Fibroblast of skin of back (primary cell): Measurements from ENCODE around the gene GUCA2A.

Source experiments
- DNase-seq: peaks from one replicate; pipeline ENCODE4 v3.0.0-alpha.2; 2013

GUCA2A gene

DNA sequence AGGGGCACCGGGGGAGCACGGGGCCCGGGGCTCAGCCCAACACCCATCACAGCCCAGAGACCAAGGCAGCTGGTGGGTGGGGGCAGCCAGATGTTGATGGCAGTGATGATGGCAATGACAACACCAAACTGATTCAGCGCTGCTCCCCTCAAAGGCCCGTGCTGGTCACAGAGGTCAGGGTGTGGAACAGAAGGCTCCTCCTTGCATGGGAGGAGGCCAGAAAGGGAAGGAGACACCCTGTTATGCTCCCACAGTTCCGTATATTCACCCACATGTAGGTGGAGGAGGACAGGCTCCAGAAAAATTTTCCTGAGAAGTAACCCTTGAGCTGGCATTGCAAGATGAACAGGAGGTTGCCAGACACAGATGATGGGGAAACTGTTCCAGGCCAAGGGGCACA lies 10.9 kb downstream of the GUCA2A start:
- no peak for DNase-seq

DNA sequence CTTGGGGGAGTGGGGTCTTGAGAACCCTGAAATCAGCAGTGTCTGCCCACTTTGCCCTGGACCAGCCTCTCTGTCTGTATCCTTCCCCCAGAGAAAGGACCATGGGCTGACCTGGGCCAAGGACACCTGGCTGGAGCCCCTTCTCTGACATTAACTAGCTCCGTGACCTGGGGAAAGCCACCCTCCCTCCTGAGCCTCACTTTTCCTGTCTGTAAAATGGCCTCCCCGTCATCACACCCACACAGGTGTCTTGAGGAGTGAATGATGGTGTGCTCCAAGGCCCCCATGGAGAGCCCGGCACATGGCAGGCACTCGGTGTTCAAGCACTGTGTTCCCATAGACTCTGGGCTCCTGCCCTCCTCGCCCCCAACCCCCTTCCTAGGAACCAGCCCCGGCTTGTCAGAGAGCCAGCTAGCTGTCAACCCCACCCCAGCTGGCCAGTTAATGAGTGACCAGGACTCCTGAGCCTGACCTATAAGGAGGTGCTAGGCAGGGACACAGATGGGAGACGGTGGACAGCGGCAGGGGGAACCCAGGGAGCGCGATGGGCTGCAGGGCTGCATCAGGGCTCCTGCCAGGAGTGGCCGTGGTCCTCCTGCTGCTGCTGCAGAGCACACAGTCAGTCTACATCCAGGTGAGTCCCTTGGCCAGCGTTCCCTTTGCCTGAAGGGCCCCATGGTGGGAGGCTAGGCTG lies 11.5 kb downstream of the GUCA2A start, which contains the start of gene GUCA2B:
Gene GUCA2B, plus strand, starts transcription at position 504 of the 694 bp plus-strand sequence. Its CDS starts 41 bp downstream, at position 545.
- DNase-seq, result no peak

DNA sequence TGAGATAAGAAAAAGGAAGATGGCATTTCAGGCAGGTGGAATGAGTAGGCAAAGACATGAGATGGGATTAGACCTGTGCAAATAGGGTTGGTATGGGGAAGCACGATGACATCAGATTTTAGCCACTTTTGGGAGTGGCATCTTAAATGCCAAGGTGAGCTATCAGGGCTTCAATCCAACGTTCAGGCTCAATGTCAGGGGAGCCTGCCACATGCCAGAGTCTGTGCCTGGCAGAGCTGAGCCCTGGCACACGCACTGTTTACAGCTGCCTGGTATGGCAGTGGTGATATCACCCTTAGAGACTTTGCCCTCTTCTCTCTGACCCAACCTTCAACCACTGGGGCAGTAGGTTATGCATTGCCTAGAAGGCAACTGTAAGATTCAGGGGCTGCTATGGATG lies 12.4 kb downstream of the GUCA2A start:
- DNase-seq, result no peak

DNA sequence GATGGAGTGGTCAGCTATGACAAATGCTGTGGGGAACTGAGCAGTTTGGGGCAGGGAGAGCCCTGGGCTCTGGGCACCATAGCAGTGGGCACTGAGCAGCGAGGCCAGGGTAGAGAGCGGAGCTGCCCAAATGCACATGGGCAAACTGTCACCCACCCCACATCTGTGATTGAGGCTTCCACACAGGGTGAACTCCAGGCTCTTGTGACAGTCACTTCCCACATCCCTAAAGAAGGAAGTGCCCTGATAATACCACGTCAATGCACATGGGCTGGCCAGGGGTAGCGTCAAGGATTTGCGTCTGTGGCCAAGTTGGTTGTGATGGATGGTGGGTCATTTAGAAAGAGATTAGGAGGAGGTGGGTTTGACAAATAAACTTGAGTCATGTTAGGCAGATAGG lies 13.9 kb downstream of the GUCA2A start:
- DNase-seq, result no peak

DNA sequence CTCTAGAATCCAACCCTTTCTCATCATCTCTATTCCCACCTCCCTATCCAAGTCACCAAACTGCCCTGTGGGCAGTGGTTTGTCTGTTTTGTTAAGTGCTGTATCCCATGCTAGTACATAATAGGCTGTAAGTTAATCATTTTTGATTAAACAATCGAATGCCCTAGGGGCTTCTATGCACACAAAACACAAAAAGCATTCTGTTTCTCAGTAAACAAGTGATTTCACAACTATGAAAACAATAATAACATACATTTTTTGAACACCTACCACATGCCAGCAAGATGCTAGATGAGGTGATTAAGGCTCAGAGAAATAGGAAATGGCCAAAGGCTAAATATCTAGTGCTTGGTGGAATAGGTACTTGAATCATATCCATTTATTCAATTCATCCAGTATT lies 16.4 kb downstream of the GUCA2A start:
- DNase-seq, result no peak

DNA sequence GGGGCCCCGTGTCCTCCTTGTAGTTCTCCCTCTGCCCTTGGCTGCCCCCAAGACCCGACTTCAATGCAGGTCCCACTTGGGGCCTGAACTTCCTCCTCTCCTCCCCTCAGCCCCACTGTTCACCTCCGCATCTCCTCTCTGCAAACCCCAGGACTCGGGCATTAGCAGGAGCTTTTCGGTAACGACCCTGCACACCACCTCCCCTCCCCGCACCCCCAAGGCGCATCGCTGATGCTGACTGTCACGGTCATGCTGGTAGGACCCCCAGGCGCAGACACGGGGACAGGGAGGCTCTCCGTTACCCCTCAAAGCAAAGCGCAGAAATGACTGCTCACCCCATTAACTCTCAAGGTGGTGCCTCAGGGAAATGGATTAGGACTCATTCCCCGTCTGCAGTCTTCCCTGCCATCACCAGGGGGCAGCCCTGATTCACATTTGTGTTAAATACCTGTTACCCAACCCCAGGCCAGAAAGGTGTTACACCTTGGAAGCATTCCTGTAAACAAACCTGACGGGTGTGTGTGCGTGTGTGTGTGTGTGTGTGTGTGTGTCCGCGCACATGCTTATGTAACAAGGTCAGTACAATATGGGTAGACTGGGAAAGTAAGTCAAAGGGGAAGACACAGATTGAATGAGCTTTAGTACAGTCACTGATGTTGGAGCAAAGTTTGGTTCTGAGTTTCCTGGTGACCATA lies 17.8 kb downstream of the GUCA2A start:
- DNase-seq, result peak; percentile 46

DNA sequence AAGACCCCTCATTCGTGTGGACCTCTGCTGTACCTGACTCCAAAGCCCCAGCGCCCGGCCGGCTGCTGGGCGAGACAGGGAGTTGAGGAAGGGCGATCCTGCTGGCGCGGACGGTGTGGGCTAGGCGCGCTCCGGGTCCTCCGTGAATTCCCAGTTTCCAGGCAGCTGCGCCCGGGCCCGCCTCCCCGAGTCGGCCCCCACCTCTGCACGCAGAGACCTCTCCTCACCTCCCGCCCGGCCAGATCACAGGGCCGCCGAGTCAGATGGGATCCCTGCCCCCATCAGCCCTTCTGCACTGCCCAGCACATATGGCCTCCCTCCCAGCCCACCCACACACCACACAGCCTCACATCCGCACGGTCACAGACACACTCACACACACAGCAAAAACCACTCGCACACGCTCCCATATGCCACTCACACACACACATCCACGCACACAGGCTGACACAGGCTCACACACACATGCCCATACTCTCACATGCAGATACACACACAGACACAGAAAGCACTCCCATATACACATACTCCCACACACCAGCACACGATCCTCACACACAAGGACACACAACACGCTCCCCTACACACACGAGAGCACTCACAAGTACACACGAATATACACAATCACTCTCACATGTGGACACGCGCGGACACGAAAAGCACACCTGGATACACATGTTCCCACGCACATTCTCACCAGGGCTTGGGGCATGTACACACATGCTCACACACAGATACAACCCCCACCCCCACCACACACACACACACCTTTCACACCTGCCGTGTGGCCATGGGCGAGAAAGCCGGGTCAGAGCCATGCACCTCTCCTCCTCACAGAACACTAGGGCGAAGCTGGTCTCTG lies 18.6 kb downstream of the GUCA2A start:
- DNase-seq, result no peak

DNA sequence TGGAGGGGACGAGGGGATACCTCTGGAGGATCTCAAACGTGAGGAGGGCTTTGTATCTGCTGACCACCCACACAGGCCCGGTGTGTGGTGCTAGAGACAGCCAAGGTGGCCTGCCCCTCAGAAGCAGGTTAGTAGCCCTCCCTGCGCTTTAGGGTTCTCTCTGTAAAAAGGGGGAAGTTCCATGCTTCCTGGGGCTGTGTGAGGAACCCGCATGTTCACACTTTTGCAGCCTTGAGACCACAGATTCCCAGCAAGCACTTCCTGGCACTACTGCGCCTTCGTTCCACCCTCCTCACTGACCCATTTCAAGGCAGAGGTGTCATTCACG lies 19.2 kb downstream of the GUCA2A start:
- DNase-seq, result no peak

DNA sequence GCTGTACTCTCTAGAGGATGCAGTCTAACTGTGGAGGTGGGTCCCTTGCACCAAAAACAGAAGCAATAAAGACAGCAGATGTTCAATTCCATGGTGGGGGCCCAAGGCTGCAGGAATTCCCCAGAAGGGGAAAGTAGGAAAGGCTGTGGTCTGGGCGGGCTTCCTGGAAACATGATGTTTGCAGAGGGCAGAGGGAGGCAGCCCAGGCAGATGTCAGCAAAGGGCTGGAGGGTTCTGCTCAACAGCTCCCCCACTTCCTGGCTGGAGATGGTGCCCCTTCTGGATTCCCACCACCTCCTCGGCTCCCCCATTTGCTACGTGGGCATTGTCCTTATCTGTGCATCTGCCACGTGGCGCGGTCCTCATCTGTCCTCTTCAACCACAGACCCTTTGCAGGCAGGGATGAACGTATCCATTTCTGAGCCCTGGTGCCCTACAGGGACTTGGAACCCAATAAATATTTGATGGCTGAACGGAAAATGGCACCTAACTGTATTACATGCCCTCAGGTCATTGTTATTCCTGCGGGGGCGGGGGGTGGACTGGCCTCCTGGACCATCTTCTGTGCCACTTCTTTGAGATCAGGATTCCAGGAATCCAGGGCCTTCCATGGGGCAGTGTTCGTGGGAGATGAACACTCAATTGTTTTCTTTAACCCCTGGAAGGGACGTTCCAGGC lies 19.7 kb downstream of the GUCA2A start:
- no peak for DNase-seq

DNA sequence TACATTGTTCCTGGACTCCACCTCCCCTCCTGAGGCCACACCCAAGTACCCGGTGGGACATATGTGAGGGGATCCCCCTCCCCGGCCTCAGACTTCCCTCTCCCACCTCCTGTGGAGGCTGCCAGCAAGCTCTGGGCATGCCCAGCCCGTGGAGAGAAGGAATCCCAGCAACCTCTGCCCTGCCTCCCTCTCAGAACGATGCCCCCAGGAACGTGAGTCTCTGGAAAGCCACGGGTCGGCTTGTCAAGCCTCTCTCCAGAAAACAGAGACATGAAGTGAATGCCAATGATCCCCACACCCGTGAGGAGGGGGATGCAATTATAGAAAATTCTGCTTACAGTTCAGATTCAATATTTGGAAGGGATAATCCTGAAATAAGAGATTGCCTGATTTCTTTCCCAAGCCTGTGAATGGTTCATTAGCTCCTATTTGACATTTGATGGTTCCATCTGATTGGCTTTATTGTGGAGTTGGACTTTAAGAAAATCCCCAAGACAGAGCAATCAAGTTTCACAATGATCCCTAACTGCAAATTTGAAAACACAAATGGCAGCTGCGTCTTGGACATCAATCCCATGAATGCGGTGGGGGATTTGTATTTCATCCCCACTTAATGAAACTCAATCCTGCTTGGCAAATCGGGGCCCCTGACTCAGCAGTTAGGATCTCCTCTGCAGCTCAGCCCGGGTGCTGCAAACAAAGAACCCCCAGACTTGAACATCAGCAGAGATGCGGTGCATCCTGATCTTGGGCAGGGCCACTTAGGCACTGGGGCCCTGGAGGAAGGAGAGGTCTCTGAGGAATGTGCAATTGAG lies 20.4 kb downstream of the GUCA2A start:
- no peak for DNase-seq

DNA sequence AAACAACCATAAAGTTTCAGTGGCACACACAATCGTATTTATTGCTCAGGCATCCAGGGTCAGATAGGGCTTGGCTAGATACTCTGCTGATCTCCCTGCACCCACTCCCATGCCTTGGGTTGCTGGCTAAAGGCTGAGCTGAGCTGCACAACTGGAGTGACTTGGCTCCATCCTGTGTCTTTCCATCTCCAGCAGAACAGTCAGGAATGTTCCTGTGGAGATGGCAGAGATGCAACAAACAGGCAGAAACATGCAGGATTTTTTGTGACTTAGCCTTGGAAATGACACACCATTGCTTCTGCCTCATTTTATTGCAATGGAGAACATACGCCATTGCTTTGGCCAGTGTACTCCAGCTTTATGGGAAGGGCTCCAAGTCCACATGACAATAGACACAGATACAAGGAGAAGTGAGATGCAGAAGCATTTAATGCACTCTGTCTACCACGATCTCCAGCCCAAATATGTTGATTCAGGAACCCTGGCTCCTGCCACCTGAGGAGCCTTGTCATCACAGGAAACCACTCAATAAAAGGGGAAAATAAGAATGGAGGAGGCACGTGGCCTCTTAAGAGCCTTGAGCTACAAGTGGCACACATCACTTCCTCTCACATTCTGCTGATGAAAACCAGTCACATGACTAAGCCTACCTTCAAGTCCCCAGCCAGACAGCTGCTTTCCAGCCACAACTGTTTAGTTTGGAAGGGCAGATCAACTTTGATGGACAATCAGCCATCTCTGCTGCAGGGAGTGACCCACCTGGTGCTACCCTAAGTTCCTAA lies 21.5 kb downstream of the GUCA2A start:
- no peak for DNase-seq

DNA sequence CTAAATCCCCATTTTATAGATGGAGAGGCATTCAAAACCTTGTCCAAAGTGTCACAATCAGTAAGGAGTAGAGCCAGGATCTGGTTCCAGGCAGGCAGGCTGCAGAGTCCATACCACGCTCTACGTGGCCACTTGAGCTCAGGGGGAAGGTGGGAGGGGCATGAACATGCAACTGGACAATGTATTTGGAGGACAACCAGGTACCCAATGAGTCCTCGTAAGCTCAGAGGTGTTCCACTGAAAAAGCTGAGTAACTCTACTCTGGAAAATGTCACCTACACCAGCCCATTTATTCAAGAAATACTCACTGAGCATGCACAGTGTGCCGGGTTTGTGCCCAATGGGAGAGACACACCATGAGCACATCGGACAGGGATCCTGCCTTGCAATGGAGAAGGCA lies 22.6 kb downstream of the GUCA2A start:
- no peak for DNase-seq

DNA sequence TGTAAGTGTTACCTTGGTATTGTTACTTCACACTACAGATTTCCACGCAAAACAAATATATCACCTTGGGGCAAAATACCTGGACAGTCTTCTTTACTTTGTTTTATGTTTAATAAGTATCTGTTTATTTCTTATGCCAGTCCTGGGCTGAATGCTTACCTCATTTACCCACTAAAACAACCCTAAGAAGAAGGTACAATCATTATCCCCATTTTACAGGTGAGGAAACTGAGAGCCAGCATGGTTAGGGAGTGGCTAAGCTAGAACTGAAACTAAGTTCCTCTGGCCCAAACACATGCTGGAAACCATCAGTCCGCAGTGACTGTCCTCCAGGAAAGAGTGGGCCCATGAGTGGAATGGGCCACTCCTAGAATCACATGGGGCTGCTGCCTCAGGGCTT lies 24.4 kb downstream of the GUCA2A start:
- no peak for DNase-seq

DNA sequence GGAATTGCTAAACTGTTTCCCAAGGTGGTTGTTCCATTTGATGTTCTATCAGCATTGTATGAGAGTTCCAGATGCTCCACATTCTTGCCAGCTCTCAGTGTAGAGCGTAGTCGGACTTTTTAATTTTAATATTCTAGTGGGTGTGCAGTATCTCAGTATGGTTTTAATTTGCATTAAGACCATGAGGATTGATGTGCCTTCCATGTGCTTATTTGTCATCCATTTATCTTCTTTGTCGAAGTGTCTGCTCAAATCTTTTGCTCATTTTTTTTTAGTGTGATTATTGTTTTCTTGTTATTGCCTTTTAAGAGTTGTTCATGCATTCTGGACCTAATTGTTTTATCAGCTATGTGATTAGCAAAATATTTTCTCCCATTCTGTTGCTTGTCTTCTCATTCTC lies 25.1 kb downstream of the GUCA2A start:
- DNase-seq, result no peak

DNA sequence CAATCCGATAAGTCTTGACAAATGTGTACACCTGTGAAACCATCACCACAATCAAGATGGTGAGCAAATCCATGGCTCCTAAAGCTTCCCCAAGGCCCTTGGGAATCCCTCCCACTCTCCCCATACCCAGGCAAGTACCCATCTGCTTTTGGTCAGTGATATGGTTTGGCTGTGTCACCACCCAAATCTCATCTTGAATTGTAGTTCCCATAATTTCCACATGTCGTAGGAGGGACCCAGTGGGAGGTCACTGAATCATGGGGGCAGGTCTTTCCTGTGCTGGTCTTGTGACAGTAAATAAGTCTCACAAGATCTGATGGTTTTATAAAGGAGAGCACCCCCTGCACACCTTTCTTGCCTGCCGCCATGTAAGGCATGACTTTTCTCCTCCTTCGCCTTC lies 26.0 kb downstream of the GUCA2A start:
- no peak for DNase-seq

DNA sequence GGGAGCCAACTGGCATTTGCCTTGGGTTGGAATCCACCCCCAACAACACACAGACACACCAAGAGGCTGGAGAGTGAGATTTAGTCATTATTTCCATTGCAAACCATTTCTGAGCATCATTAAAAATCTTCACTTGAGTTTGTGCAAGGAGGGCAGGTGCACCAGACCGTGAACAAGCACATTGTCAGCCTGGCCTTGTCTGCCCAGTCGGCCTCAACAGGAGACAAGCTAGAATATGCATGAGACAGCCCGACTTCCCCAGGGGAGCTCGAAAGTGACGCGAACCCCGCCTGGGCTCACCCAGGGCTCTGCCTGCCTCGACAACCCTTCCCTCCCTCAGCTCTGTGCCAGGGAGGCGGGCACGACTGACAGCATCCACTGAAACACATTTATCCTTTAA lies 26.8 kb downstream of the GUCA2A start:
- no peak for DNase-seq

DNA sequence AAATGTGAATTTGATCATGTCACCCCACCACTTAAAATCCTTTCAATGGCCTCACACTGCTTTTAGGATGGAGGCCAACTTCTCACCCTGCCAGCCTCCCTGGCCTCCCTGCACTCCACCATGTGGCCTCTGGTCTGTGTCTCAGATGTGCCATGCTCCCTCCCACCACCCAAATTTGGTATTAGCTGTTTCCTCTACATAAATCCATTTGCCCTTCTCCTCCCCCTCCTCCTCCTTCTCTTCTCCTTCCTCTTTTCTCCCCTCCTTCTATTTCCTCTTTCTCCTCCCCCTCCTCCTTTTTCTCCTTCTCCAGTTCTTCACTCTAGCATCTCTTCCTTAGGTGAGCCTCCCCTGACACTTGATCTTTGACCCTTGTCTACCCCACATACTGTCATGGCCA lies 28.1 kb downstream of the GUCA2A start:
- no peak for DNase-seq

DNA sequence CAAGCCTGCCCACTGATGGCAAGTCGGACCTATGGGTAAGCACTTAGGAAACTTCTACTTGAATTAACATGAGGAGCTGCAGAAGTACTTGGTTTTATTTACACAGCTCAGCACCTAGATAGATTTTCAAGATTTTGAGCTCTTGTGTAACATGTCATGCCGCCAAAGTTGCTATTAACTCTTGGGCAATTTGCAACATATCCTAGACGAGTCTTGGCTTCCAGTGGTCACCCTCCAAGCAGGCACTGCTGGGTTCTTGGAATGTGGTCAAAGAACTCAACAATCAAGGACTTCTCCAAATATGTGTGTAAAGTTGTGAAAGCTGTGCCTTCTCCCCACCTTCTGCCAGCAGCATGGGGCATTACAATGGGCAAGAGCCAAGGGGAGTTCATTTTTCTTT lies 29.1 kb downstream of the GUCA2A start:
- DNase-seq, result no peak

DNA sequence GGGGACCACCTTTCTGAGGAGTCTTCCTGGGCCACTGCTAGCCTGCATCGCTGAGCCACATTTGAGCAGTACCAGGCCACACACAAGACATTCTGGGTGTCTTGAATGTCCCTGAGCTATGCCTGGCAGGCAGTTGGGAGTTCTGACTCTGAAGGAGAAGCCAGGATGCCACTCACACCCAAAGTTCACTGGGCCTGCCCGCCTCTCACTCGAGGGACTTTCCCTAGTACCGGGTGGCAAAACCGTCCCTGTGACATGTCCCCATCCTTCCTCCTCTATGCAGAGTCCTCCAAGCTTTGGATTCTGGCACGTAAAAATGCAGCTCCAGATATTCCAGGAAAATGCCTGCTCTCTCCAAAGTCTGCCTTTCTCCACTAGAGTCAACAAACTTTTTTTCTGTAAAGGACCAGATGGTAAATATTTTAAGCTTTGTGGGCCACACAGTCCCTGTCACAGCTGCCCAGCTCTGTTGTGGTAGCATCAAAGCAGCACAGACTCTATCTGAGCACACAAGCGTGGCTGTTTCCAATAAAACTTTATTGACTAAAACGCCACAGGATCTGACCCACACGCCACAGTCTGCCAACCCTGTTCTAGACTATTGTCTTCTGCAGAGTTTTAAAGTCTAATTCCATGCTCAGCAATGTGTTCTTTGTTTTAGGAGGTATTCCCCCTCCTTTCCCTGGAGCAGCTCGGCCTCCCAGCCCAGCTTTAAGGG lies 30.6 kb downstream of the GUCA2A start:
- no peak for DNase-seq

DNA sequence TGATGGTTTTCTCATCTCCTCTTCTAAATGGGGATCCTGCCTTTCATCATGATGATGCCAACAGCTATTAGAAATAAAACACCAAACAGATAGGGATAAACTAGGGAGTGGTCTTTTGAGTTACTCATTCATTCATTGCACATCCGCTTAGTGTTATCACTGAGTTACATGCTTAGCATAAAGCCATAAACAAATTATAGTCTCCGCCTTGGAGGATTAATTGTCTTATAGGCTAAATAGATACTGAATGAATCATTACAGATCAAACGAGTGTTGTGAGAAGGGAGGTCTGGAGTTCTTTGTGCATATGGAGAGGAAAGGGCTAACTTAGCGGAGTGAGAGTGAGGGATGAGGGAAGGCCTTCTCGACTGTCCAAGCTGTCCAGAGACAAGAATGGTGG lies 31.2 kb downstream of the GUCA2A start:
- DNase-seq, result no peak
